Measurements from ENCODE around the gene SCIMP.

DNA sequence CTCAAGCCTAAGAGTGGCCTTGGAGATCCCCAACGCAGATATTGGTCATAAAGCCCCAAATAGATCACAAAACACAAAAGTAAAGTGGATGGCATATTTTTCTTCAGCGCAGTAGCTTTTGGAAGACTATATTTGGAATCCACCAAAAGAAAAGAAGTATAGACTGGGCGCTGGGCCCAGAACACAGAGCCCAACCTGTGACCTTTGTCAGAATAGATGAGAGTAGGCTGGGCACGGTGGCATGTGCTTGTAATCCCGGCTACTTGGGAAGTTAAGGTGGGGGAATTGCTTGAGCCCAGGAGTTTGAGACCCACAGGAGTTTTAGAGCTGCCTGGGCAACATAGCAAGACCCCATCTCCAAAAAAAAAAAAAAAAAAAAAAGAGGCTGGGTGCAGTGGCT lies 14.6 kb downstream of the SCIMP start:
- TF ChIP-seq EP300 (IDR thresholded peaks at IDR 0.05): no peak
- TF ChIP-seq POLR2A (IDR thresholded peaks at IDR 0.05): no peak

Data from ovary (tissue), 1 donor.